Measurements from ENCODE around the gene BBOX1.
"Not testable (repeated sequence)": the region's sequence is repeated elsewhere in the genome, so short reads cannot be mapped to it uniquely, and the experiment has no call there.

BBOX1 gene, protein sequence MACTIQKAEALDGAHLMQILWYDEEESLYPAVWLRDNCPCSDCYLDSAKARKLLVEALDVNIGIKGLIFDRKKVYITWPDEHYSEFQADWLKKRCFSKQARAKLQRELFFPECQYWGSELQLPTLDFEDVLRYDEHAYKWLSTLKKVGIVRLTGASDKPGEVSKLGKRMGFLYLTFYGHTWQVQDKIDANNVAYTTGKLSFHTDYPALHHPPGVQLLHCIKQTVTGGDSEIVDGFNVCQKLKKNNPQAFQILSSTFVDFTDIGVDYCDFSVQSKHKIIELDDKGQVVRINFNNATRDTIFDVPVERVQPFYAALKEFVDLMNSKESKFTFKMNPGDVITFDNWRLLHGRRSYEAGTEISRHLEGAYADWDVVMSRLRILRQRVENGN

GRCh38 chr11:27040302-27041115 is at the start of gene BBOX1:
BBOX1 (plus strand) TSS chr11:27040815; CDS start chr11:27055431, 14,616 bp downstream.
- DNase-seq, result peak; percentile 80

- DNase-seq, result no peak
Observed at GRCh38 chr11:26992031-26992541, 48.5 kb upstream of the BBOX1 start.

- DNase-seq, result no peak
Observed at GRCh38 chr11:26993965-26994457, 46.6 kb upstream of the BBOX1 start, which contains the start of gene FIBIN. FIBIN (plus strand) TSS chr11:26994112; CDS start chr11:26994527, 415 bp downstream.

DNA sequence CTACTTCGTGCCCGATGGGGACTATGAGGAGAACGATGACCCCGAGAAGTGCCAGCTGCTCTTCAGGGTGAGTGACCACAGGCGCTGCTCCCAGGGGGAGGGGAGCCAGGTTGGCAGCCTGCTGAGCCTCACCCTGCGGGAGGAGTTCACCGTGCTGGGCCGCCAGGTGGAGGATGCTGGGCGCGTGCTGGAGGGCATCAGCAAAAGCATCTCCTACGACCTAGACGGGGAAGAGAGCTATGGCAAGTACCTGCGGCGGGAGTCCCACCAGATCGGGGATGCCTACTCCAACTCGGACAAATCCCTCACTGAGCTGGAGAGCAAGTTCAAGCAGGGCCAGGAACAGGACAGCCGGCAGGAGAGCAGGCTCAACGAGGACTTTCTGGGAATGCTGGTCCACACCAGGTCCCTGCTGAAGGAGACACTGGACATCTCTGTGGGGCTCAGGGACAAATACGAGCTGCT is 46.0 kb upstream of the BBOX1 start:
- DNase-seq, result no peak

DNA sequence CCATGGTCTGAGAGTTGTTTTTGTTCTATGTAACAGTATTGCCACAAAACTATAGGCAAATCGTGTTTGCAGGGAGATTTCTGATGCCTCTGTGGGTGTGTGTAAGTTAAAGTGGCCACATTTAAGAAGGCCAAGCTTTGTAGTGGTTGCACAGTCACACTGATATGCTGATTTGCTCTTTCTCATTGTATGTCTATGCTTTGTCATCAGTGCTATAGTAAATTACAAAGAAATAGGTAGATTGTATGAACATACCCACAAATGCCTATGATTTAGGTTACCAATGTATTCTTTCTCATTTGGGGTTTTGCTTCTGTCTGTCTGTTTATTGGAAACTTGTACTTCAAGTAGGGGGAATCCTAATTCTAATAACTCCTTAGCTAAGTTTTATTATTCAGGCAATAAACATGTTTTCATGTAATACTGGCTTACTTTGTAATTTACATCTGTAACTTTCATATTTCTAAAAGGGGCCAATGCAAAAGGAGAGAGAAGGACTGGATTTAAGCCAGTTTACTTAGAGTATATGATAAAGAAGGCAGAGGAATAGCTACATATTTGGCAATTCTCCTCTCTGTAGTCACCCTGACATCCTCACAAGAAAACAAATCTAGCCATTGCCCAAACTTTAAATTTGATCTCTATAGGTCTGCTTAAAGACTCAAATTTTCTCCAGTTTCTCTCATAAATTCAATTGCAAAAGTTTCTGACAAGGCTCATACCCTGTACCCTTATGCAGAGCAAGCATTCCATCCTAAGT is 44.7 kb upstream of the BBOX1 start:
- no peak for DNase-seq

DNA sequence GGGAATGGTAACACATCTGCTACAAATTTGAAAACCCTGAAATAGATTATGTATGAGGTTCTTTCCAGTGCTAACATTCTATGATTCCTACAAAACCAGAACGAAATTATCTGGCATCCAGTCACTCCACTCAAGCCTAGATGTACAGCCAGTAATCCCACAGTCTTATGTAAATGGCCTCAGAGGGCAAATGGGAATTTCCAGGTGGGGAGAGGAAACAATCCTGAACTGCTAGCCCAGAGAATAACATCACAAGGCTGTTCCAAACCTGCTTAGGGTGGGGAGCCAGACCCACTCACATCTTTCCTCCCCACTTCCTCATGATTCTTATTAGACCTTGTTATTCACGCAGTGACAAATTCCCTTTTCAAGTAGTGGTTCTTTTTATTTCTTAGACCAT is 43.2 kb upstream of the BBOX1 start:
- DNase-seq, result no peak

DNA sequence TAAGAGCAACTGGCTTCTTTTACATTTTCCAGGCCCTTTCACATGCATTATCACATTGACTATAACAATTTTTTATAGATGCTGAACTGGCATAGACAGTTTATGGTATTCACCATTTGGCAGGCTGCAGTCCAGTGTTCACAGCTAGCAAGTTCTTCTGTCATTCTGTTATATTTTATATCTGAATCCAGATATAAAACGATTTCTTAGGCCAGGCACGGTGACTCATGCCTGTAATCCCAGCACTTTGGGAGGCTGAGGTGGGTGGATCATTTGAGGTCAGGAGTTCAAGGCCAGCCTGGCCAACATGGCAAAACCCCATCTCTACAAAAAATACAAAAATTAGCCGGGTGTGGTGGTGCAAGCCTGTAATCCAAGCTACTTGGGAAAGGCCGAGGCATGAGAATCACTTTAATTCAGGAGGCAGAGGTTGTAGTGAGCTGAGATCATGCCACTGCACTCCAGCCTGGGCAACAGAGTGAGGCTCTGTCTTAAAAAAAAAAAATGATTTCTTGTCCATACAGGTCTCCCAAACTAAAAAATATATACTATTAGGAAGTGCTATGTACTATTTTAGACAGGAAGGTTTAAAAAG is 39.4 kb upstream of the BBOX1 start:
- not testable (repeated sequence) for DNase-seq

GRCh38 chr11:27002431-27002830 is 38.2 kb upstream of the BBOX1 start:
- DNase-seq, result no peak

DNA sequence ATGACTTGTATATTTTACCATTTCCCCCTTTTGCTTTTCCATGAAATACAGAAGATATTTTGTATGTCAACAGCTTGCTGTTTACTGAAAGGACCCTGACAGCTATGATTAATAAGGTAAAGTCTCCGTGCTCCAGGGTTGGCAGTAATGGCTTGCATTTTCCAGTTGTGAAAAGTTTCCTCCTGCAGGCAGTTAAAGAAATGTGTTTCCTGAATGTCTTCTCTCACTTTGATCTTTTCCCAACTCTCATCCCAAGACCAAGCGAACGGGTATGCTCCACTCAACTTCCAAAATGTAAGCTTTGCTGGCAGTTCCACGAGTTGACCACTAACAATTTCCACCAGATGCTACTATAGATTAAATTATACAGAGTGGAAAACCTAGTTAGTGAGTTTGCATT is 37.8 kb upstream of the BBOX1 start:
- DNase-seq, result no peak

- DNase-seq, result no peak
Observed at GRCh38 chr11:27004103-27004502, 36.5 kb upstream of the BBOX1 start.

GRCh38 chr11:27008811-27009535 is 31.6 kb upstream of the BBOX1 start:
- no peak for DNase-seq

GRCh38 chr11:27011560-27012233 is 28.9 kb upstream of the BBOX1 start:
- DNase-seq, result no peak

DNA sequence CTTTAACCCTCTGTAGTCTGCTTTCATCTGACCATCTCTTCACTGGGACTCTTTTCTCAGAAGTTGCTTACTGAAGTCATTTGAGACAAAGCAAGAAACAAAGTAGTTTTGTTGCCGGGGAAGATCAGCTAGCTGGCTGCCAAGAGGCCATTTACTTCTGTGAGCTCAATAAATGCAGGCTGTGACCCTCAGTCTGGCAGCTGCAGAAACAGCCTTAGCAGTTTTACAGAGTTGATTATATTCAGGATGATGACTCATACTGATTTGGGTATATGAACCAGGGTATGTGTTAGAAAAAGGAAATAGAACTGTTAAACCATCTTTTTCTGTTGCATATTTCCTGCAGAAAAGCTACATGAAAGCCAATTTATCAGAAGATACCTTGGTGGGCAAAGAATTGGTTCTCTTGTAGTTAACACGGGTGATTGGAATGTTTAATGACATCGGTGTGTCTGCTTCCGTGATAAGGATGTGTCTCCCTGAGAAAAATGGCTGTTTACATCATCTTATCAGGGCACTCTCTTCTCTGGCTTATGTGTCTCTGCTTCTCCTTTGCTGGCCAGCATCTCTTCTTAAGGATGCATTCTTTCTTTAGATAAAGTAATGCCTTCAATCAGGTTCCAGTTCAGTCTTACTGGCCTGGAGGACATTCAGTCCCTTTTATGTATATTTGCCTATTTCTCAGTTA is 28.2 kb upstream of the BBOX1 start:
- DNase-seq, result no peak

GRCh38 chr11:27013781-27014361 is 26.7 kb upstream of the BBOX1 start:
- no peak for DNase-seq

DNA sequence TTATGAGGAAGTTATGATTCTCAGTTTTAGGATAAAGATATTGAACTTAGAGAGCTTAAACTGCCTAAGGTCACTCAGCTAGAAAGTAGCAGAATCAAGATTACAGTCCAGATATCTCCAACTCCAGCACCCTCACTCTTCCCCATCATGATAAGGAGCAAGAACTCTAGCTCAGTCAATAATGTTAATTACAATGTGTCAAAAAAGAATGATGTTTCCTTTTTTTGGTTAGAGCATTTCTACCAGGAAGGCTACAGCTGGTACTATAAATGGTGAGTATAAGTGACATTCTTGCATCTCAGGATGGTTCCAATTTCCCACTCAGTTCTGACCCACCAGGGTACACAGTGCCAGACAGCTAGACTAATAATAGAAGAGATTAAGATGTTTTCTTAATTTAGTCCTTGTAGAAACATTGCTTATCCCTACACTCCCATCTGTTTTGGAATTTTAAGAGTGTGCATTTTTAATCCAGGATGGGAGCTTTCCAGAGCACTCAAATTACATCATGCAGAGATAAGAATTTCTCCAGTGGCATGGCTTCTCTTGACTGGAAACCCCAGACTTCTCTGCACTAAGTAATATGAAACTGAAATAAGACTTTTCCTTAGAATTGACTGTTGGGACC is 21.6 kb upstream of the BBOX1 start:
- no peak for DNase-seq

DNA sequence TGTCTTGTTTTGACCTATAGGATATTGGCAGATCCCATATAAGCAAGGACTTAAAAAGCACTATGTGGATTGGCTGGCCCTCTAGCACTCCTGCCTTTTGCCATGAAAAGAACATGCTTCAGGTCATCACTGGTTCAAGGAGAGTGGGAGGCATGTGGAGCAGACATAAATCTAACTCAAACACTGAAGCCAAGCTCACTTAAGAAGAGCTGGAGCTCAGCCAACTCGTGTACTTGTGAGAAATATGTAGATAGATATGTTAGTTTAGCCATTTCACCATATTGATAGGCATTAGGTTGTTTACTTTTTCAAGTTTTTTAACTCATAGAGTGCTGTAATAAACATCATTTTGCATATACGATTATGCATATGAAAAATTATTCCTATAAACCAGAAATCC is 19.9 kb upstream of the BBOX1 start:
- no peak for DNase-seq

DNA sequence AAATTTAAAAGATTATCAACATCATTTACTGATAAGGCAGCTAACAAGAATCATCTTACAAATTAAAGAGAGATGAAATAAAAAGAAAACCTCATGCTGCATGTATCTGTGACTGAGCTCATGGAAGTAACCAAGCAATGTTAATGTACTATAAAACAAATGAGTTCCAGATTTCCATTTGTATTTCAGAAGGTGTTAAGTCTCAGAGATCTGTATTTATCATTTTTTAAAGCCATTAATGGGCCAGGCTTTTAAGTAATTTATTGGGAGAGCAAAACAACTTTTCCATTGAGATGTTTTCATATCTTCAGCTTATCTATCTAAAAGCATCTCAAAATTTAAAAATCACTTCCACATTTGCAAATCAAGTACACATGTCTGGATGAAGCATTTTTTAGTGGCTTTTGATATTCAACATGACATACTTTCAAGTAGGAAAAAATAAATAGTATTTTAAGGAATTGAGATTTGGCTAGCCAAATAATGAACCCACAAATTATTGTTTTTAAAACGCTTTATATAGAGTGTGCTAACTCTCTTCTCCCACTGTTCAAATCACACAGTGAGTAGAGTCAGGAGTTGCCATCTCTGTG is 17.9 kb upstream of the BBOX1 start:
- no peak for DNase-seq

DNA sequence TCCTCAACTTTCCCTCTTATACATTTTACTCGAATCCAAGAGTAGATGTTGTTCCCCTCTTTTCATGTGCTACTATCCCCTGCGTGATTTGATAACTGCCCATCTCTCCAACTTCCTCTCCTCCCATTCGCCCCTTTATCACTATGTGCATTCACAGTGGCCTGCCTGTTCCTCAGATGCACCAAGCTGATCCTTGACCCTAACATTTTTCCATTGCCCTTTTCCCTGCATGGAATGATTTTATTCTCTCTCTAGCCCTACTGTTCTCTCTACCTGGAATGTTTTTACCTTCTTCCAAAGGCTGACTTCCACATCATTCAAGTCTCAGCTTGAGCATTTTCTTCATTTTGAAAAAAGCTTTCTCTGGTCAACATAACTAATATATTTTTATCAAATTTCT is 15.8 kb upstream of the BBOX1 start:
- DNase-seq, result no peak

DNA sequence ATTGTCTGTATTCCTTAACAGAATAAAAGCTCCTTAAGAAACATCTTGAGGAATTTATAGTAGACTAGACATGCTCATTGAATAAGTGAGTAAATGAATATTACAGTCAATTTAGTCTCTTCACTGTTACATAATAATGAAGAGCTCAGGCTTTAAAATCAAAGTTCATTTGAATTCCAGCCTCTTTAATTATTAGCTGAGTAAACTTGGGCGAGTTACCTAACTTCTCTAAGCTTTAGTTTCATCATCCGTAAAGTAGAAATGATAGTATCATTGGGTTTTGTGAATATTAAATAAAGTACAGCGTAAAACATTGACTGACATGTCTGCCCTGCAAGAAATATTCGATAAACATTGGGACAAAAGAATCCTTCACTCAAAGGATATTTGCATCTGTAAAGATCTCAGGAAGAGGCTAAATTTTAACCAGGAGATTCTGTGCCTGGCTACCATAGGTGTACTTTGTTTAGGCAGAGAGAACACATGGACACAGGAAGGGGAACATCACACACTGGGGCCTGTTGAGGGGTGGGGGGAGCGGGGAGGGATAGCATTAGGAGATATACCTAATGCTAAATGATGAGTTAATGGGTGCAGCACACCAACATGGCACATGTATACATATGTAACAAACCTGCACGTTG is 15.2 kb upstream of the BBOX1 start:
- no peak for DNase-seq

All from DMS153 (cell line).